ENCODE measurements around the gene FAM118A.
"Not testable (repeated sequence)": the region's sequence is repeated elsewhere in the genome, so short reads cannot be mapped to it uniquely, and the experiment has no call there.

Gene FAM118A

GRCh38 chr22:45328822-45329529, 19.2 kb downstream of the FAM118A start:
- FAIRE-seq (no peak), DNase-seq (ENCODE audit: insufficient read length, low spot score) (no peak)

GRCh38 chr22:45329530-45329936, 19.8 kb downstream of the FAM118A start:
- no peak for FAIRE-seq
- DNase-seq (ENCODE audit: insufficient read length, low spot score): no peak

GRCh38 chr22:45330548-45330947, 20.8 kb downstream of the FAM118A start:
- FAIRE-seq (no peak), DNase-seq (ENCODE audit: insufficient read length, low spot score) (no peak)

- DNase-seq (ENCODE audit: insufficient read length, low spot score): no peak
- FAIRE-seq: no peak
Observed at GRCh38 chr22:45331486-45331885, 21.8 kb downstream of the FAM118A start.

GRCh38 chr22:45332001-45332400, 22.3 kb downstream of the FAM118A start:
- FAIRE-seq (no peak), DNase-seq (ENCODE audit: insufficient read length, low spot score) (no peak)

GRCh38 chr22:45334068-45334467, 24.3 kb downstream of the FAM118A start:
- FAIRE-seq (no peak), DNase-seq (ENCODE audit: insufficient read length, low spot score) (no peak)

GRCh38 chr22:45334528-45334927, 24.8 kb downstream of the FAM118A start:
- FAIRE-seq (no peak), DNase-seq (ENCODE audit: insufficient read length, low spot score) (no peak)

- no peak for FAIRE-seq
- DNase-seq (ENCODE audit: insufficient read length, low spot score): no peak
Observed at GRCh38 chr22:45335021-45335818, 25.5 kb downstream of the FAM118A start.

- DNase-seq (ENCODE audit: insufficient read length, low spot score) (no peak), FAIRE-seq (no peak)
Observed at GRCh38 chr22:45335854-45336522, 26.3 kb downstream of the FAM118A start.

- DNase-seq (ENCODE audit: insufficient read length, low spot score): no peak
Observed at GRCh38 chr22:45336971-45337431, 27.3 kb downstream of the FAM118A start.

GRCh38 chr22:45337536-45337935, 27.8 kb downstream of the FAM118A start:
- FAIRE-seq (no peak), DNase-seq (ENCODE audit: insufficient read length, low spot score) (no peak)

More at GRCh38 chr22:45336971-45337431, 27.3 kb downstream of the FAM118A start:
- FAIRE-seq: no peak

- FAIRE-seq: no peak
Observed at GRCh38 chr22:45338795-45339194, 29.1 kb downstream of the FAM118A start.

GRCh38 chr22:45340323-45340722, 30.6 kb downstream of the FAM118A start:
- no peak for DNase-seq (ENCODE audit: insufficient read length, low spot score)
- no peak for FAIRE-seq

More at GRCh38 chr22:45338795-45339194, 29.1 kb downstream of the FAM118A start:
- no peak for DNase-seq (ENCODE audit: insufficient read length, low spot score)

- DNase-seq (ENCODE audit: insufficient read length, low spot score) (no peak), FAIRE-seq (no peak)
Observed at GRCh38 chr22:45341498-45341897, 31.8 kb downstream of the FAM118A start.

- FAIRE-seq: no peak
- no peak for DNase-seq (ENCODE audit: insufficient read length, low spot score)
Observed at GRCh38 chr22:45343143-45343542, 33.4 kb downstream of the FAM118A start.

GRCh38 chr22:45344334-45344733, 34.6 kb downstream of the FAM118A start:
- DNase-seq (ENCODE audit: insufficient read length, low spot score): no peak
- no peak for FAIRE-seq

- FAIRE-seq (no peak), DNase-seq (ENCODE audit: insufficient read length, low spot score) (no peak)
Observed at GRCh38 chr22:45349916-45350315, 40.2 kb downstream of the FAM118A start.

- FAIRE-seq: no peak
- DNase-seq (ENCODE audit: insufficient read length, low spot score): no peak
Observed at GRCh38 chr22:45351956-45352355, 42.2 kb downstream of the FAM118A start.

GRCh38 chr22:45352757-45353156, 43.0 kb downstream of the FAM118A start:
- DNase-seq (ENCODE audit: insufficient read length, low spot score); FAIRE-seq: not testable (repeated sequence)

- FAIRE-seq (no peak), DNase-seq (ENCODE audit: insufficient read length, low spot score) (no peak)
Observed at GRCh38 chr22:45353786-45354185, 44.1 kb downstream of the FAM118A start.

GRCh38 chr22:45357490-45357889, 47.8 kb downstream of the FAM118A start:
- no peak for FAIRE-seq
- DNase-seq (ENCODE audit: insufficient read length, low spot score): no peak

All from HTR-8/SVneo (cell line).